DND-41 (cell line): ENCODE data around the gene DNASE1L2.

Source experiments
- ATAC-seq: fragments of 200-7000 bp; cut with Tn5 transposase; 3 replicates; pipeline ENCODE4 v1.9.1; 2021; ENCODE audit warnings: low read depth; ENCODE audit not compliant: insufficient read depth
- DNase-seq: peaks from one replicate; pipeline ENCODE4 v3.0.0-alpha.2; 2020
- H2AFZ ChIP-seq: 2 replicates; pipeline ENCODE4 v1.6.0; 2012; ENCODE audit warnings: low read depth, low read length
- H3K27ac ChIP-seq: 2 replicates; pipeline ENCODE4 v1.5.1; 2012; ENCODE audit warnings: low read length, inconsistent platforms
- H3K27me3 ChIP-seq: fragments of 200-600 bp; sonication (generic); 2 replicates; pipeline ENCODE4 v1.6.0; 2012; ENCODE audit warnings: low read length, mild to moderate bottlenecking, inconsistent platforms; ENCODE audit not compliant: insufficient read depth, poor library complexity
- H3K36me3 ChIP-seq: 2 replicates; pipeline ENCODE4 v1.5.1; 2012; ENCODE audit warnings: low read length, inconsistent platforms; ENCODE audit not compliant: insufficient read depth
- H3K4me1 ChIP-seq: 2 replicates; pipeline ENCODE4 v1.5.1; 2012; ENCODE audit warnings: mild to moderate bottlenecking, low read length; ENCODE audit not compliant: insufficient read depth
- H3K4me2 ChIP-seq: 2 replicates; pipeline ENCODE4 v1.6.0; 2012; ENCODE audit warnings: mild to moderate bottlenecking, moderate library complexity, low read length, inconsistent platforms; ENCODE audit not compliant: insufficient read depth
- H3K4me3 ChIP-seq, 2 experiments: fragments of 200-600 bp in 1 of 2; shearing (Covaris generic) in 1 of 2; 2 replicates each; pipeline ENCODE4 v1.5.1; 2012 to 2016; ENCODE audit warnings: inconsistent platforms in 2 of 2, low read length in 2 of 2, mild to moderate bottlenecking in 2 of 2, low read depth in 1 of 2, moderate library complexity in 1 of 2
- H3K79me2 ChIP-seq: 2 replicates; pipeline ENCODE4 v1.6.0; 2012; ENCODE audit warnings: low read length, inconsistent platforms; ENCODE audit not compliant: insufficient read depth
- H3K9ac ChIP-seq: 2 replicates; pipeline ENCODE4 v1.6.0; 2012; ENCODE audit warnings: low read depth, mild to moderate bottlenecking, inconsistent platforms, low read length, moderate library complexity
- H3K9me3 ChIP-seq: 2 replicates; pipeline ENCODE4 v1.5.1; 2012; ENCODE audit warnings: low read length, moderate library complexity, mild to moderate bottlenecking, inconsistent platforms; ENCODE audit not compliant: insufficient read depth, severe bottlenecking
- H4K20me1 ChIP-seq: 2 replicates; pipeline ENCODE4 v1.6.0; 2012; ENCODE audit warnings: low read length; ENCODE audit not compliant: insufficient read depth
- EZH2 ChIP-seq: IDR thresholded peaks from 3 replicates; pipeline ENCODE4 v1.6.1; 2012; ENCODE audit warnings: borderline replicate concordance, low read depth, mild to moderate bottlenecking, moderate library complexity, low read length, inconsistent platforms; ENCODE audit not compliant: severe bottlenecking
- TF ChIP-seq, protein P1 (sequence below): IDR thresholded peaks from 2 replicates; pipeline ENCODE4 v1.5.1; 2012; ENCODE audit warnings: borderline replicate concordance, low read length, moderate library complexity, mild to moderate bottlenecking; ENCODE audit not compliant: poor library complexity, severe bottlenecking; ENCODE audit errors: extremely low read depth

DNASE1L2 gene

GRCh38 chr16:2271848-2272461 is 35.7 kb downstream of the DNASE1L2 start:
- Histone ChIP-seq H3K27ac (no peak overlapping the region), H3K9me3 (no peaks in the 10 kb centered on the region), H3K4me1 (peaks cover 17% of the 10 kb centered on the region), H4K20me1 (peaks cover 32% of the 10 kb centered on the region), H3K4me2 (no peak overlapping the region), H2AFZ (no peak overlapping the region), H3K27me3 (no peaks in the 10 kb centered on the region), H3K79me2 (peaks cover 26% of the 10 kb centered on the region), H3K9ac (no peak overlapping the region), H3K4me3 (no peak overlapping the region), H3K36me3 (peaks cover under 1% of the 10 kb centered on the region; the same call in 1 of the 2 replicates)
- no peak for TF ChIP-seq EZH2
- TF ChIP-seq, protein P1, sequence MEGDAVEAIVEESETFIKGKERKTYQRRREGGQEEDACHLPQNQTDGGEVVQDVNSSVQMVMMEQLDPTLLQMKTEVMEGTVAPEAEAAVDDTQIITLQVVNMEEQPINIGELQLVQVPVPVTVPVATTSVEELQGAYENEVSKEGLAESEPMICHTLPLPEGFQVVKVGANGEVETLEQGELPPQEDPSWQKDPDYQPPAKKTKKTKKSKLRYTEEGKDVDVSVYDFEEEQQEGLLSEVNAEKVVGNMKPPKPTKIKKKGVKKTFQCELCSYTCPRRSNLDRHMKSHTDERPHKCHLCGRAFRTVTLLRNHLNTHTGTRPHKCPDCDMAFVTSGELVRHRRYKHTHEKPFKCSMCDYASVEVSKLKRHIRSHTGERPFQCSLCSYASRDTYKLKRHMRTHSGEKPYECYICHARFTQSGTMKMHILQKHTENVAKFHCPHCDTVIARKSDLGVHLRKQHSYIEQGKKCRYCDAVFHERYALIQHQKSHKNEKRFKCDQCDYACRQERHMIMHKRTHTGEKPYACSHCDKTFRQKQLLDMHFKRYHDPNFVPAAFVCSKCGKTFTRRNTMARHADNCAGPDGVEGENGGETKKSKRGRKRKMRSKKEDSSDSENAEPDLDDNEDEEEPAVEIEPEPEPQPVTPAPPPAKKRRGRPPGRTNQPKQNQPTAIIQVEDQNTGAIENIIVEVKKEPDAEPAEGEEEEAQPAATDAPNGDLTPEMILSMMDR: no peak
- ATAC-seq (no peak), DNase-seq (no peak)

DNA sequence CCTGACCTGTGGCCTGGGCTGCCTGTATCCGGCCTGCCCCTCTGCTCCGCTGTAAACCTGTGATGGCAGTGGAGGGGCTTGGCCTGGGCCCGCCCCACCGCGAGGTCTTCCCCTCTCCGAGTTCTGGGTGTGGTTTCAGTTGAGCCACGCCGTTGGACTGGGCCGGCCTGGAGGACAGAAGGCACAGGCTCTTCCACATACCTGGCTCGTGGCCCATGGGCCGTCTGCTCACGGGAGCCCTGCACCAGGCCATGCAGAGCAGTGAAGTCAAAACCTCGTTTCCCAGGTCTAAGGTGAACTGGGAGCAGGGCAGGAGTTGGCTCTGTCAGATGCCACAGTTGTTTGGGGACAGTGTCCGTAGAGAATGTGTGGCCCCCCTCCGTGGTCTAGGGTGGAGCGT is 37.2 kb downstream of the DNASE1L2 start:
- peaks cover 17% of the 10 kb centered on the region for H3K79me2 ChIP-seq
- no peak overlapping the region for H3K27ac ChIP-seq
- no peak overlapping the region for H3K4me3 ChIP-seq
- TF ChIP-seq, protein P1: no peak
- no peak for TF ChIP-seq EZH2
- H3K36me3 ChIP-seq: no peaks in the 10 kb centered on the region
- peaks cover 26% of the 10 kb centered on the region for H4K20me1 ChIP-seq
- no peak for DNase-seq
- H3K27me3 ChIP-seq: no peaks in the 10 kb centered on the region
- peaks cover 16% of the 10 kb centered on the region for H3K4me1 ChIP-seq
- ATAC-seq: no peak
- no peak overlapping the region for H2AFZ ChIP-seq
- no peak overlapping the region for H3K9ac ChIP-seq
- H3K9me3 ChIP-seq: no peaks in the 10 kb centered on the region
- no peak overlapping the region for H3K4me2 ChIP-seq

DNA sequence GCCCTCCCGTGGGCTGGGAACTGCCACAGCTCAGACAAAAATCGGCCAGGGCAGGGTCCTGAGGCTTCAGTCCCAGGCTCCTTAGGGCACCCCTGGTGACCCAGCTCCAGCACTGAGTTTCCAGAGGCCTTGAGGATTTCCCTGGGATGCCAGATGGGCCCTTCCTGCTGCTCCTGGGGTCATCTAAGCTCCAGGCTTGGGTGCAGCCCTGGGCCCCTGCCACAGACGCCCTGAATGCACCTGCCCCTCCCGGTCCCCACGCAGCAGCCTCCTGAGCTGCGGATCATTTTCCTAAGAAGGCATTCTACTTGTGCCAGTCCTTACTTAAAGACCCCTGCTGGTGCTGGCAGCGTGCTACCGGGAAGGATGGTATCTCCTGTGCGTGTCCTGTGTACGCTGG is 37.7 kb downstream of the DNASE1L2 start:
- H3K4me1 ChIP-seq: peaks cover 14% of the 10 kb centered on the region
- H3K36me3 ChIP-seq: no peaks in the 10 kb centered on the region
- TF ChIP-seq, protein P1: no peak
- no peak for TF ChIP-seq EZH2
- DNase-seq: no peak
- no peak overlapping the region for H3K4me3 ChIP-seq
- no peak for ATAC-seq
- no peak overlapping the region for H3K9ac ChIP-seq
- peaks cover 17% of the 10 kb centered on the region for H3K79me2 ChIP-seq
- no peak overlapping the region for H2AFZ ChIP-seq
- peaks cover 28% of the 10 kb centered on the region for H4K20me1 ChIP-seq
- H3K27ac ChIP-seq: no peak overlapping the region
- H3K9me3 ChIP-seq: no peaks in the 10 kb centered on the region
- H3K4me2 ChIP-seq: no peak overlapping the region
- no peaks in the 10 kb centered on the region for H3K27me3 ChIP-seq
